ENCODE results near the gene ENOX1. TPM values are rescaled to one million over a fixed set of nuclear protein-coding genes. Genes with fewer than 3 reads are reported as not detected.

Gene ENOX1
- total RNA-seq, 1 experiment from 2014 or later: 0.26 TPM

DNA sequence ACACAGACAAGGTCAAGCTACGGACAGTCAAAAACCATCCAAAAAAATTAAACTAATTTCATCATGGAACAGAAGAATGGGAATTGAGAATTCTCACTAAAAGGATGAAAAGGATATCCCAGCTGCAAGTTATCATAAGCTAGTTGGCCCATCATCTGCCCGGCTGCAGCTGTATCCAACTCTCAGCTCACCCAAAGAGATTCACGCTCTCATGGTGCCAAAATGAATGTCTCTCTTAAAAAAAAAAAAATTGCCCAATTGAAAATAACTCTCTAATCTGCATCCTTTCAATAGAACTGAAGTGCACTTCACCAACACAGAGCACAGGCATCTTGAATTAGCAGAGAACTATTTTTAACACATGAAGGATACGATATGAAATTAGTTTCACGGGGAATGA is 20.0 kb downstream of the ENOX1 start:
- DNase-seq (ENCODE audit: low spot score): no peak
- POLR2A ChIA-PET: no interaction called here

DNA sequence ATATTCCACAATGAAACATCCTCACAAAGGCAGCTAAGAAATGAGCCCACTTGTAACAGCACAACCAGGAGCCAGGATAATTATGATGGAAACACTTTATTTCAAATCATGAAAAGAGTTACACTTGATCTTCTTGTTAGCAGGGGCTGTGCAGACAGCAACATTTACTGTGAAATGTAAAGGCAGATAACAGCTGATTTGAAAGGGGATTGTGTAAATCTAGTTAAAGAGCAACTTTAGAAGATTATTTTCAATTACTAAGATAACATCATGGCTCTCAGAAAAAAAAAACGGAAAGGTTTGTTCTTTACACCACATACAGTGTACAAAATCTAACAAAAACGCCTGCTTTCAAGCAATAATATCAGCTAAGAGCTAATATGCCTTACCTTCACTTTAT is 22.4 kb downstream of the ENOX1 start:
- TF ChIP-seq ZBTB21 (CRISPR knock-in tag; IDR thresholded peaks at IDR 0.05; ENCODE audit: borderline replicate concordance) (no peak), ZNF219 (CRISPR knock-in tag; IDR thresholded peaks at IDR 0.05; ENCODE audit: borderline replicate concordance) (no peak)
- TF ChIP-seq, protein P1, sequence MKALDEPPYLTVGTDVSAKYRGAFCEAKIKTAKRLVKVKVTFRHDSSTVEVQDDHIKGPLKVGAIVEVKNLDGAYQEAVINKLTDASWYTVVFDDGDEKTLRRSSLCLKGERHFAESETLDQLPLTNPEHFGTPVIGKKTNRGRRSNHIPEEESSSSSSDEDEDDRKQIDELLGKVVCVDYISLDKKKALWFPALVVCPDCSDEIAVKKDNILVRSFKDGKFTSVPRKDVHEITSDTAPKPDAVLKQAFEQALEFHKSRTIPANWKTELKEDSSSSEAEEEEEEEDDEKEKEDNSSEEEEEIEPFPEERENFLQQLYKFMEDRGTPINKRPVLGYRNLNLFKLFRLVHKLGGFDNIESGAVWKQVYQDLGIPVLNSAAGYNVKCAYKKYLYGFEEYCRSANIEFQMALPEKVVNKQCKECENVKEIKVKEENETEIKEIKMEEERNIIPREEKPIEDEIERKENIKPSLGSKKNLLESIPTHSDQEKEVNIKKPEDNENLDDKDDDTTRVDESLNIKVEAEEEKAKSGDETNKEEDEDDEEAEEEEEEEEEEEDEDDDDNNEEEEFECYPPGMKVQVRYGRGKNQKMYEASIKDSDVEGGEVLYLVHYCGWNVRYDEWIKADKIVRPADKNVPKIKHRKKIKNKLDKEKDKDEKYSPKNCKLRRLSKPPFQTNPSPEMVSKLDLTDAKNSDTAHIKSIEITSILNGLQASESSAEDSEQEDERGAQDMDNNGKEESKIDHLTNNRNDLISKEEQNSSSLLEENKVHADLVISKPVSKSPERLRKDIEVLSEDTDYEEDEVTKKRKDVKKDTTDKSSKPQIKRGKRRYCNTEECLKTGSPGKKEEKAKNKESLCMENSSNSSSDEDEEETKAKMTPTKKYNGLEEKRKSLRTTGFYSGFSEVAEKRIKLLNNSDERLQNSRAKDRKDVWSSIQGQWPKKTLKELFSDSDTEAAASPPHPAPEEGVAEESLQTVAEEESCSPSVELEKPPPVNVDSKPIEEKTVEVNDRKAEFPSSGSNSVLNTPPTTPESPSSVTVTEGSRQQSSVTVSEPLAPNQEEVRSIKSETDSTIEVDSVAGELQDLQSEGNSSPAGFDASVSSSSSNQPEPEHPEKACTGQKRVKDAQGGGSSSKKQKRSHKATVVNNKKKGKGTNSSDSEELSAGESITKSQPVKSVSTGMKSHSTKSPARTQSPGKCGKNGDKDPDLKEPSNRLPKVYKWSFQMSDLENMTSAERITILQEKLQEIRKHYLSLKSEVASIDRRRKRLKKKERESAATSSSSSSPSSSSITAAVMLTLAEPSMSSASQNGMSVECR (CRISPR knock-in tag; IDR thresholded peaks at IDR 0.05; ENCODE audit: borderline replicate concordance): no peak
- TF ChIP-seq, protein P2, sequence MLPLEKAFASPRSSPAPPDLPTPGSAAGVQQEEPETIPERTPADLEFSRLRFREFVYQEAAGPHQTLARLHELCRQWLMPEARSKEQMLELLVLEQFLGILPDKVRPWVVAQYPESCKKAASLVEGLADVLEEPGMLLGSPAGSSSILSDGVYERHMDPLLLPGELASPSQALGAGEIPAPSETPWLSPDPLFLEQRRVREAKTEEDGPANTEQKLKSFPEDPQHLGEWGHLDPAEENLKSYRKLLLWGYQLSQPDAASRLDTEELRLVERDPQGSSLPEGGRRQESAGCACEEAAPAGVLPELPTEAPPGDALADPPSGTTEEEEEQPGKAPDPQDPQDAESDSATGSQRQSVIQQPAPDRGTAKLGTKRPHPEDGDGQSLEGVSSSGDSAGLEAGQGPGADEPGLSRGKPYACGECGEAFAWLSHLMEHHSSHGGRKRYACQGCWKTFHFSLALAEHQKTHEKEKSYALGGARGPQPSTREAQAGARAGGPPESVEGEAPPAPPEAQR (CRISPR knock-in tag; IDR thresholded peaks at IDR 0.05): no peak
- ATAC-seq (no peak), DNase-seq (ENCODE audit: low spot score) (no peak)
- POLR2A ChIA-PET: no interaction called here
- peaks cover 3% of the 10 kb centered on the region; the same call in 1 of the 2 replicates for H3K27me3 Mint-ChIP-seq (ENCODE audit: low read depth)
- CTCF ChIA-PET: no interaction called here
- peaks cover 26% of the 10 kb centered on the region for H3K4me1 Mint-ChIP-seq
- no peak overlapping the region for H3K27ac Mint-ChIP-seq
- H3K4me3 Mint-ChIP-seq: no peak overlapping the region
- H3K36me3 Mint-ChIP-seq: no peaks in the 10 kb centered on the region
- no peaks in the 10 kb centered on the region for H3K9me3 Mint-ChIP-seq

More for the DNA sequence above, 20.0 kb downstream of the ENOX1 start:
- H3K4me1 Mint-ChIP-seq: peaks cover 26% of the 10 kb centered on the region
- H3K9me3 Mint-ChIP-seq: no peaks in the 10 kb centered on the region
- no peak overlapping the region for H3K4me3 Mint-ChIP-seq
- no peak for ATAC-seq
- H3K36me3 Mint-ChIP-seq: no peaks in the 10 kb centered on the region
- TF ChIP-seq, protein P3, sequence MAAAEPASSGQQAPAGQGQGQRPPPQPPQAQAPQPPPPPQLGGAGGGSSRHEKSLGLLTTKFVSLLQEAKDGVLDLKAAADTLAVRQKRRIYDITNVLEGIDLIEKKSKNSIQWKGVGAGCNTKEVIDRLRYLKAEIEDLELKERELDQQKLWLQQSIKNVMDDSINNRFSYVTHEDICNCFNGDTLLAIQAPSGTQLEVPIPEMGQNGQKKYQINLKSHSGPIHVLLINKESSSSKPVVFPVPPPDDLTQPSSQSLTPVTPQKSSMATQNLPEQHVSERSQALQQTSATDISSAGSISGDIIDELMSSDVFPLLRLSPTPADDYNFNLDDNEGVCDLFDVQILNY (CRISPR knock-in tag; IDR thresholded peaks at IDR 0.05): no peak
- TF ChIP-seq NFE2L1 (CRISPR knock-in tag; IDR thresholded peaks at IDR 0.05): no peak
- TF ChIP-seq, protein P4, sequence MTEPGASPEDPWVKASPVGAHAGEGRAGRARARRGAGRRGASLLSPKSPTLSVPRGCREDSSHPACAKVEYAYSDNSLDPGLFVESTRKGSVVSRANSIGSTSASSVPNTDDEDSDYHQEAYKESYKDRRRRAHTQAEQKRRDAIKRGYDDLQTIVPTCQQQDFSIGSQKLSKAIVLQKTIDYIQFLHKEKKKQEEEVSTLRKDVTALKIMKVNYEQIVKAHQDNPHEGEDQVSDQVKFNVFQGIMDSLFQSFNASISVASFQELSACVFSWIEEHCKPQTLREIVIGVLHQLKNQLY (CRISPR knock-in tag; IDR thresholded peaks at IDR 0.05): no peak
- no peak for TF ChIP-seq FOXP1 (CRISPR knock-in tag; IDR thresholded peaks at IDR 0.05; ENCODE audit: borderline replicate concordance)
- no peak for TF ChIP-seq ZNF219 (CRISPR knock-in tag; IDR thresholded peaks at IDR 0.05; ENCODE audit: borderline replicate concordance)
- CTCF ChIA-PET: no interaction called here
- H3K27me3 Mint-ChIP-seq (ENCODE audit: low read depth): peaks cover 3% of the 10 kb centered on the region; the same call in 1 of the 2 replicates
- H3K27ac Mint-ChIP-seq: no peak overlapping the region

DNA sequence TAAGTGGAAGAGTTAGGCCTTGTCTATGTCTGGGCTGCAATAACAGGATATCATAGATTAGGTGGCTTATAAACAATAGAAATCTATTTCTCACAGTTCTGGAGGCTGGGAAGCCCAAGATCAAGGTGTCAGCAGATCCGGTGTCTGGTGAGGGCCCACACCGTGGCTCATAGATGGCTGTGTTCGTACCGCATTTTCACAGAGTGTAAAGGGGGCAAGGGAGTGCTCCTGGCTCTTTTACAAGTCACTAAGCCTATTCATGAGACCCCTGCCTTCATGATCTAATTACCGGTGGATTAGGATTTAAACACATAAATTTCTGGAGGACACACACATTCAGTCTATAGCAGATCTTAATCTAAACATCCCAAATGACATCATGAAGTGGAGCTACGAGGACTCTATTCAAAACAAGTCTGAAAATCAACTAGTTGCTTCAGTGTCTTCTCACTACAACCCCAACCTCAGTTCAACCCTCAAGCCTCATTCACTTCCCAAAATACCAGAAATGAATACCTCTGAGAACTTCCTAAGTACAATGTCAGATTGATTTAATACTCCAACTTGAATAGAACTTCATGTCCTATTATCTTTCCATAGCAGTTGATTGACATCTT is 23.5 kb downstream of the ENOX1 start:
- POLR2A ChIA-PET: no interaction called here
- H3K36me3 Mint-ChIP-seq: no peaks in the 10 kb centered on the region
- no peak for ATAC-seq
- no peak for DNase-seq (ENCODE audit: low spot score)
- no peak overlapping the region for H3K27ac Mint-ChIP-seq
- TF ChIP-seq IRF2 (CRISPR knock-in tag; IDR thresholded peaks at IDR 0.05; ENCODE audit: borderline replicate concordance, low read depth): no peak
- CTCF ChIA-PET: interaction anchor here (0.7 kb wide), 1 partner anchor 25 kb away, joined by 3 read pairs; no protein-coding TSS in a partner anchor
- no peaks in the 10 kb centered on the region for H3K9me3 Mint-ChIP-seq
- H3K4me3 Mint-ChIP-seq: no peak overlapping the region
- peaks cover 3% of the 10 kb centered on the region; the same call in 1 of the 2 replicates for H3K27me3 Mint-ChIP-seq (ENCODE audit: low read depth)
- H3K4me1 Mint-ChIP-seq: peaks cover 26% of the 10 kb centered on the region
